Measurements from ENCODE around the gene RBFOX1. TPM values are rescaled to one million over a fixed set of nuclear protein-coding genes. Genes with fewer than 3 reads are reported as not detected.

Gene RBFOX1
- total RNA-seq, 1 experiment from 2014 or later, result not detected

DNA sequence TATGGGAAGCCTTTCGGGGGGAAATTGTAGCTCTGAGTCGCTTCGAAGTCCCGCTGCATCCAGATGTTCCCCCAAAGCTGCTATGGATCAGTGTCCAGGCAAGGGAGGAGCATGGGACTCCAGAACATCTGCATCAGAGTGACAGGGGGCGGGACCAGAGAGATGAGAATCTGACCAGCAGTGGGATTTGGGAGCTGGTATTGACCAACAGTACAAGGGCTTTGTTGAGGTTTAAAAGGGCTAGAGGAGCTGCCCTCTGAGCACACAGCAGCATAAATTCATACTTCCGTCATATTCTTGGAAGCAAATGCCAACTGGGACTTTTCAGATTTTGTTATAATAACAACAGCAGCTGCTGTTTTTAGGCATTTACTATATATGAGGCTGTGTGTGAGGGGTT, 10.6 kb downstream of the RBFOX1 start:
- ChIA-PET POLR2A (no interaction called here), CTCF (no interaction called here), RAD21 (ENCODE audit: low non-redundant PET in 1 of 2, low total read pairs in 2 of 2, uncharacterized antibody in 2 of 2, unreplicated experiment in 2 of 2) (no interaction called here)
- intact Hi-C loops (cut with micrococcal nuclease), result no loop called here
- no peaks in the 10 kb centered on the region for H4K20me1 ChIP-seq (ENCODE audit: insufficient read depth)
- H2AFZ ChIP-seq (ENCODE audit: low read depth, low read length, poor library complexity, severe bottlenecking), result no peak overlapping the region
- no peak for ATAC-seq
- no peak for DNase-seq (ENCODE audit: low read depth, low spot score)
- no peak overlapping the region for H3K27ac ChIP-seq (ENCODE audit: low read depth, low read length)
- no peaks in the 10 kb centered on the region for H3K79me2 ChIP-seq (ENCODE audit: insufficient read depth, low read length)
- peaks cover 3 to 20% of the 10 kb centered on the region in 2 experiments; a peak in 2 of 4 replicates for H3K9me3 ChIP-seq (ENCODE audit: control insufficient read depth in 1 of 2, insufficient read depth in 1 of 2, low read depth in 1 of 2, low read length in 2 of 2)
- H3K4me1 ChIP-seq (ENCODE audit: control insufficient read depth in 1 of 2, insufficient read depth in 2 of 2, low read length in 2 of 2), result no peaks in the 10 kb centered on the region
- TF ChIP-seq SP1 (IDR thresholded peaks at IDR 0.05; ENCODE audit: low read depth) (no peak), CEBPB (IDR thresholded peaks at IDR 0.05; ENCODE audit: low read depth) (no peak), ELF1 (IDR thresholded peaks at IDR 0.05; ENCODE audit: borderline replicate concordance, low read depth) (no peak), ZFX (IDR thresholded peaks at IDR 0.05) (no peak), FOSL1 (IDR thresholded peaks at IDR 0.05; ENCODE audit: low read depth) (no peak), CBX3 (IDR thresholded peaks at IDR 0.05; ENCODE audit: low read depth) (no peak)
- H3K4me3 ChIP-seq (replicated peaks in 1 of 2; ENCODE audit: low read depth in 1 of 2, low read length in 2 of 2), result no peak overlapping the region
- no peaks in the 10 kb centered on the region for H3K36me3 ChIP-seq (ENCODE audit: control insufficient read depth in 1 of 2, insufficient read depth in 2 of 2, low read length in 2 of 2)
- BruUV-seq (replicated peaks), result no TSS peak
- H3K4me2 ChIP-seq (ENCODE audit: low read length), result no peak overlapping the region
- H3K9me2 ChIP-seq (ENCODE audit: insufficient read depth), result no peaks in the 10 kb centered on the region
- H3K9ac ChIP-seq (ENCODE audit: low read length), result no peak overlapping the region
- H3K27me3 ChIP-seq (ENCODE audit: insufficient read depth, low read length), result no peaks in the 10 kb centered on the region

GRCh38 chr16:7344830-7345780, 12.5 kb downstream of the RBFOX1 start:
- no peaks in the 10 kb centered on the region for H4K20me1 ChIP-seq (ENCODE audit: insufficient read depth)
- no peaks in the 10 kb centered on the region for H3K27me3 ChIP-seq (ENCODE audit: insufficient read depth, low read length)
- H3K9ac ChIP-seq (ENCODE audit: low read length), result no peak overlapping the region
- no peak overlapping the region for H2AFZ ChIP-seq (ENCODE audit: low read depth, low read length, poor library complexity, severe bottlenecking)
- CTCF ChIA-PET, result no interaction called here
- intact Hi-C loops (cut with micrococcal nuclease), result no loop called here
- POLR2A ChIA-PET, result no interaction called here
- no TSS peak for BruUV-seq (replicated peaks)
- RAD21 ChIA-PET (ENCODE audit: low non-redundant PET in 1 of 2, low total read pairs in 2 of 2, uncharacterized antibody in 2 of 2, unreplicated experiment in 2 of 2), result no interaction called here
- no peaks in the 10 kb centered on the region for H3K4me1 ChIP-seq (ENCODE audit: control insufficient read depth in 1 of 2, insufficient read depth in 2 of 2, low read length in 2 of 2)
- no peak overlapping the region for H3K27ac ChIP-seq (ENCODE audit: low read depth, low read length)
- H3K9me3 ChIP-seq (ENCODE audit: control insufficient read depth in 1 of 2, insufficient read depth in 1 of 2, low read depth in 1 of 2, low read length in 2 of 2), result peaks cover 3 to 16% of the 10 kb centered on the region in 2 experiments; a peak in 2 of 4 replicates
- DNase-seq (ENCODE audit: low read depth, low spot score) (no peak), ATAC-seq (no peak)
- no peak overlapping the region for H3K4me2 ChIP-seq (ENCODE audit: low read length)
- no peaks in the 10 kb centered on the region for H3K79me2 ChIP-seq (ENCODE audit: insufficient read depth, low read length)
- H3K36me3 ChIP-seq (ENCODE audit: control insufficient read depth in 1 of 2, insufficient read depth in 2 of 2, low read length in 2 of 2), result no peaks in the 10 kb centered on the region
- no peak overlapping the region for H3K4me3 ChIP-seq (replicated peaks in 1 of 2; ENCODE audit: low read depth in 1 of 2, low read length in 2 of 2)
- TF ChIP-seq EZH2 (IDR thresholded peaks at IDR 0.05) (no peak), EGR1 (IDR thresholded peaks at IDR 0.05; ENCODE audit: low read depth) (no peak), SIN3A (IDR thresholded peaks at IDR 0.05; ENCODE audit: low read depth) (no peak), SRF (IDR thresholded peaks at IDR 0.05; ENCODE audit: low read depth) (no peak), ELF1 (IDR thresholded peaks at IDR 0.05; ENCODE audit: borderline replicate concordance, low read depth) (no peak)
- TF ChIP-seq, protein P1, sequence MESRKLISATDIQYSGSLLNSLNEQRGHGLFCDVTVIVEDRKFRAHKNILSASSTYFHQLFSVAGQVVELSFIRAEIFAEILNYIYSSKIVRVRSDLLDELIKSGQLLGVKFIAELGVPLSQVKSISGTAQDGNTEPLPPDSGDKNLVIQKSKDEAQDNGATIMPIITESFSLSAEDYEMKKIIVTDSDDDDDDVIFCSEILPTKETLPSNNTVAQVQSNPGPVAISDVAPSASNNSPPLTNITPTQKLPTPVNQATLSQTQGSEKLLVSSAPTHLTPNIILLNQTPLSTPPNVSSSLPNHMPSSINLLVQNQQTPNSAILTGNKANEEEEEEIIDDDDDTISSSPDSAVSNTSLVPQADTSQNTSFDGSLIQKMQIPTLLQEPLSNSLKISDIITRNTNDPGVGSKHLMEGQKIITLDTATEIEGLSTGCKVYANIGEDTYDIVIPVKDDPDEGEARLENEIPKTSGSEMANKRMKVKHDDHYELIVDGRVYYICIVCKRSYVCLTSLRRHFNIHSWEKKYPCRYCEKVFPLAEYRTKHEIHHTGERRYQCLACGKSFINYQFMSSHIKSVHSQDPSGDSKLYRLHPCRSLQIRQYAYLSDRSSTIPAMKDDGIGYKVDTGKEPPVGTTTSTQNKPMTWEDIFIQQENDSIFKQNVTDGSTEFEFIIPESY (IDR thresholded peaks at IDR 0.05; ENCODE audit: extremely low read depth, insufficient replicate concordance, low read length), result no peak
- H3K9me2 ChIP-seq (ENCODE audit: insufficient read depth), result no peaks in the 10 kb centered on the region
